Endodermal cell (in vitro differentiated cells): ENCODE measurements around the gene PRDM16. TPM values are rescaled to one million over a fixed set of nuclear protein-coding genes. Genes with fewer than 3 reads are reported as not detected.

Experiments used
- DNase-seq: peaks from one replicate; pipeline ENCODE4 v3.0.0-alpha.2; 2017
- H3K27ac ChIP-seq: 2 replicates; pipeline ENCODE4 v1.5.1; 2013; ENCODE audit warnings: mild to moderate bottlenecking, low read depth, low read length, moderate library complexity
- H3K27me3 ChIP-seq: 2 replicates; pipeline ENCODE4 v1.6.1; 2013; ENCODE audit warnings: mild to moderate bottlenecking, low read length, moderate library complexity; ENCODE audit not compliant: insufficient read depth, control insufficient read depth, poor library complexity, severe bottlenecking
- H3K36me3 ChIP-seq: 2 replicates; pipeline ENCODE4 v1.7.0; 2013; ENCODE audit warnings: mild to moderate bottlenecking, low read length, moderate library complexity; ENCODE audit not compliant: control insufficient read depth, insufficient read depth
- H3K4me1 ChIP-seq: one replicate; pipeline ENCODE4 v1.7.0; 2013; ENCODE audit warnings: low read length; ENCODE audit not compliant: control insufficient read depth, insufficient read depth
- H3K4me3 ChIP-seq: 2 replicates; pipeline ENCODE4 v1.5.1; 2013; ENCODE audit warnings: mild to moderate bottlenecking, low read length, moderate library complexity
- H3K9ac ChIP-seq: 2 replicates; pipeline ENCODE4 v1.6.1; 2013; ENCODE audit warnings: mild to moderate bottlenecking, low read length, moderate library complexity; ENCODE audit not compliant: poor library complexity, severe bottlenecking; ENCODE audit errors: extremely low read depth
- H3K9me3 ChIP-seq: 2 replicates; pipeline ENCODE4 v1.6.1; 2013; ENCODE audit warnings: mild to moderate bottlenecking, low read length, moderate library complexity; ENCODE audit not compliant: control insufficient read depth
- H3K27ac Mint-ChIP-seq: 2 replicates; pipeline ENCODE4 v1.8.0; 2020; ENCODE audit warnings: mixed read lengths
- H3K27me3 Mint-ChIP-seq: 2 replicates; pipeline ENCODE4 v1.8.0; 2021; ENCODE audit warnings: mild to moderate bottlenecking, mixed read lengths; ENCODE audit not compliant: insufficient read depth
- H3K36me3 Mint-ChIP-seq: 2 replicates; pipeline ENCODE4 v1.8.0; 2020; ENCODE audit warnings: low read depth, mixed read lengths
- H3K4me1 Mint-ChIP-seq: 2 replicates; pipeline ENCODE4 v1.8.0; 2020; ENCODE audit warnings: mixed read lengths
- H3K4me3 Mint-ChIP-seq: 2 replicates; pipeline ENCODE4 v1.8.0; 2020; ENCODE audit warnings: mild to moderate bottlenecking, moderate library complexity, mixed read lengths
- H3K9me3 Mint-ChIP-seq: 2 replicates; pipeline ENCODE4 v1.8.0; 2020; ENCODE audit warnings: mild to moderate bottlenecking, mixed read lengths
- WGBS, 2 experiments: methylation state at CpG; one replicate each; pipeline versions ENCODE4 v1.1.5 to v1.1.7; 2013; ENCODE audit warnings: missing lambda C conversion rate in 2 of 2, mixed read lengths in 1 of 2; ENCODE audit not compliant: insufficient coverage in 1 of 2, insufficient read length in 1 of 2; 5-methylcytosine and 5-hydroxymethylcytosine counted together
- total RNA-seq, 2 donors: library from RNA; stranded (reverse); fragmentation: NEBNext Ultra II Directional in 1 of 2; extraction: Animal tissue kit (Norgen Biotek cat#: 25700) in 1 of 2; gene quantifications; 2 replicates in 1 of 2; 3 replicates in 1 of 2; pipeline ENCODE4 v1.2.1, GENCODE V29; 2021
- TF ChIP-seq, protein P1 (sequence below): fragments of 200-600 bp; sonication (generic); conservative IDR thresholded peaks from 2 replicates; pipeline ENCODE4 v1.5.0; 2021; ENCODE audit warnings: antibody characterized with exemption, mild to moderate bottlenecking

Gene PRDM16
- total RNA-seq, 2 donors from 2014 or later: 2.1 to 4.0 TPM

DNA sequence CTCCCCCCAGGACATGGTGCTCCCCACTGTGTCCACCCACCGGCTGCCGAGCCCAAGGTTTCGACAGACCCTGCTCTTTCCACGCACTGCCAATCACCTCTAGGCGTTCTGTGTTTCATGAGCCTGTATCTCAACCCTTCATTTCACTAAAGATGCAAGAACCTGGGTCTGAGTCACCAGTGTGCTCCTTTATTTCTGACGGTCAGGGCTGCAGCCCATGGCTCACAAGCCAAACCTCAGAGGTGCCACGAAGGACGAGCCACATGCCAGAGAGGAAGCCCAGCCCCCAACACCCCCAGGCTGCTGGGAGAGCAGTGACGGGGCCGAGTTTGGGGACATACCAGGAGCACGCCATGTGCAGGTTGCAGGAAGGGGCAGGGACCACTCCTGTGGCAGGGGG, 306.2 kb downstream of the PRDM16 start:
- H3K4me3 ChIP-seq: no peak overlapping the region
- Mint-ChIP-seq H3K36me3 (no peaks in the 10 kb centered on the region), H3K27ac (no peak overlapping the region), H3K4me3 (no peak overlapping the region), H3K27me3 (peaks cover 1% of the 10 kb centered on the region), H3K9me3 (no peaks in the 10 kb centered on the region), H3K4me1 (no peaks in the 10 kb centered on the region)
- DNase-seq: no peak
- no peak overlapping the region for H3K9ac ChIP-seq
- H3K4me1 ChIP-seq: no peaks in the 10 kb centered on the region
- 88 to 91% methylated on average over 11 of the region's 11 CpGs for WGBS, 2 experiments
- no peaks in the 10 kb centered on the region for H3K36me3 ChIP-seq
- TF ChIP-seq, protein P1, sequence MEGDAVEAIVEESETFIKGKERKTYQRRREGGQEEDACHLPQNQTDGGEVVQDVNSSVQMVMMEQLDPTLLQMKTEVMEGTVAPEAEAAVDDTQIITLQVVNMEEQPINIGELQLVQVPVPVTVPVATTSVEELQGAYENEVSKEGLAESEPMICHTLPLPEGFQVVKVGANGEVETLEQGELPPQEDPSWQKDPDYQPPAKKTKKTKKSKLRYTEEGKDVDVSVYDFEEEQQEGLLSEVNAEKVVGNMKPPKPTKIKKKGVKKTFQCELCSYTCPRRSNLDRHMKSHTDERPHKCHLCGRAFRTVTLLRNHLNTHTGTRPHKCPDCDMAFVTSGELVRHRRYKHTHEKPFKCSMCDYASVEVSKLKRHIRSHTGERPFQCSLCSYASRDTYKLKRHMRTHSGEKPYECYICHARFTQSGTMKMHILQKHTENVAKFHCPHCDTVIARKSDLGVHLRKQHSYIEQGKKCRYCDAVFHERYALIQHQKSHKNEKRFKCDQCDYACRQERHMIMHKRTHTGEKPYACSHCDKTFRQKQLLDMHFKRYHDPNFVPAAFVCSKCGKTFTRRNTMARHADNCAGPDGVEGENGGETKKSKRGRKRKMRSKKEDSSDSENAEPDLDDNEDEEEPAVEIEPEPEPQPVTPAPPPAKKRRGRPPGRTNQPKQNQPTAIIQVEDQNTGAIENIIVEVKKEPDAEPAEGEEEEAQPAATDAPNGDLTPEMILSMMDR: no peak
- H3K27me3 ChIP-seq: no peaks in the 10 kb centered on the region
- no peaks in the 10 kb centered on the region for H3K9me3 ChIP-seq
- H3K27ac ChIP-seq: no peak overlapping the region

DNA sequence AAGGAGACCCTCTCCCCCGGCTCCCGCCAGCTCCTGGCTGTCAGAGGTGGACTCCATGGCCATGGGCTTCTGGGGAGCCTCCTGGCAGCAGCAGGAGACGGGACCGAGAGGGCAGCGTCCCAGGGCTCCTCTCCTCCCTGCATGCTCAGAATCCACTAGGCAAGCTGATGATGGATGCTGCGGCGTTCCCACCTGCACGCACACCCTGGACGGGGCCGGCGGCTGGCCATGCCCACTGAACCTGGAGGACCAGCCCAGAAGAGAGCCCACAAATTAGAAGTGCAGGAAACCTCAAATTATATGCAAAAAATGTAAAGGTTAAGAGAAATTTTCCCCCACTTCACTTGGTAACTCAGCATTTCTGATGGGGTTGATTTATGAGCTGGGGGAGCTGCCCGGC, 308.2 kb downstream of the PRDM16 start:
- WGBS, 2 experiments: 95 to 96% methylated on average over 4 to 12 of the region's 12 CpGs
- Histone ChIP-seq H3K27ac (no peak overlapping the region), H3K4me3 (no peak overlapping the region), H3K36me3 (no peaks in the 10 kb centered on the region), H3K27me3 (no peaks in the 10 kb centered on the region), H3K9ac (no peak overlapping the region), H3K9me3 (no peaks in the 10 kb centered on the region), H3K4me1 (no peaks in the 10 kb centered on the region)
- no peaks in the 10 kb centered on the region for H3K9me3 Mint-ChIP-seq
- TF ChIP-seq, protein P1: no peak
- H3K4me3 Mint-ChIP-seq: no peak overlapping the region
- H3K36me3 Mint-ChIP-seq: no peaks in the 10 kb centered on the region
- no peaks in the 10 kb centered on the region for H3K27me3 Mint-ChIP-seq
- H3K4me1 Mint-ChIP-seq: no peaks in the 10 kb centered on the region
- no peak overlapping the region for H3K27ac Mint-ChIP-seq
- no peak for DNase-seq

DNA sequence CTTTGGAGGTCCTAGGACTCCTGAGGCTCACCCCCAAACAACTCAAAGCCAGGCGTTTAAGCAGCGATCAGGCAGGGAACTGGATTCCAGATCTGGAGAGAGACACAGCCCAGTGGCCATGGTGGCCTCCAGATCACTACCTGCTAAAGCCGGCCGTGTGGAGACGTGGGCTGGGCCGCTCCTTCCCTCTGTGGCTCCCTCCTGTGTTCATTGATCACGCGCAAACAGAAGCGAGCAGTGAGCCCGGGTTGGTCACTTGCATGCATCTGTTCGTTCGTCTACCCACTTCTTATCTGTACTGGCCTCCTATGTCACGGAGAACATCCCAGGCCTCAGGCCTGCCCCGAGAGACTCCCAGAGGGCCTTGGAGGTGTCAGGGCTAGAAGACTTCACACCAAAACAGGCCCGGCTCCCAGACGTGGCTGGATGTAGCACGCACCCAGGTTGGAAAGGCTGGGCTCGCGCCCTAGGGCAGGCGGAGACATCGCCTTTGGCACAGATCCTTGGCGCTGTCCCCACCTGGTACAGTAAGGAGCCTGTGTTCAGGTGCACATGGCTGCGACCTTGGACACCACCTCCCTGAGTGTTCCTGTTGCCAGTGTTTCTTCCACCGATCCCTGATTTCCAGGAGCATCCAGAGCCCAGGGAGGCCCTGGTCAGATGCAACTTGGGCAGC, 308.7 kb downstream of the PRDM16 start:
- H3K4me3 Mint-ChIP-seq: no peak overlapping the region
- no peaks in the 10 kb centered on the region for H3K9me3 Mint-ChIP-seq
- WGBS, 2 experiments: 91 to 96% methylated on average over 20 to 24 of the region's 24 CpGs
- no peak overlapping the region for H3K27ac ChIP-seq
- H3K4me3 ChIP-seq: no peak overlapping the region
- no peak overlapping the region for H3K9ac ChIP-seq
- H3K36me3 ChIP-seq: no peaks in the 10 kb centered on the region
- H3K27me3 Mint-ChIP-seq: no peaks in the 10 kb centered on the region
- H3K27me3 ChIP-seq: no peaks in the 10 kb centered on the region
- no peaks in the 10 kb centered on the region for H3K36me3 Mint-ChIP-seq
- H3K27ac Mint-ChIP-seq: no peak overlapping the region
- DNase-seq: no peak
- H3K4me1 ChIP-seq: no peaks in the 10 kb centered on the region
- H3K9me3 ChIP-seq: no peaks in the 10 kb centered on the region
- no peaks in the 10 kb centered on the region for H3K4me1 Mint-ChIP-seq
- TF ChIP-seq, protein P1: no peak
